IMR-90 (cell line): Measurements from ENCODE around the gene ZSCAN5A. TPM values are rescaled to one million over a fixed set of nuclear protein-coding genes. Genes with fewer than 3 reads are reported as not detected.

Experiments used
- ATAC-seq: fragments of 200-7000 bp; cut with Tn5 transposase; 2 replicates; pipeline ENCODE4 v1.9.1; 2020; ENCODE audit warnings: low read depth, mild to moderate bottlenecking, moderate library complexity
- BruUV-seq: library from RNA; stranded (reverse); fragments of 400-500 nt; replicated peaks from 2 replicates; lab custom pipeline; 2021; lab: Mats Ljungman, UMichigan
- CTCF ChIA-PET: fragments of 300-600 bp; formaldehyde crosslinking; extraction: SDS; loops from one replicate; lab custom pipeline; 2021; ENCODE audit warnings: antibody characterized with exemption; lab: Yijun Ruan, JAX
- POLR2A ChIA-PET: fragments of 300-600 bp; sonication (Branson Sonifier 250); formaldehyde crosslinking; loops from one replicate; lab custom pipeline; 2022; ENCODE audit warnings: antibody characterized with exemption; ENCODE audit not compliant: unreplicated experiment; lab: Charles Lee
- DNase-seq: peaks from one replicate; pipeline ENCODE4 v3.0.0; 2013
- H2AFZ ChIP-seq: replicated peaks from 2 replicates; pipeline ENCODE3; 2013; ENCODE audit warnings: low read length, mild to moderate bottlenecking; ENCODE audit not compliant: poor library complexity
- H2AK5ac ChIP-seq: 2 replicates; pipeline ENCODE4 v1.6.1; 2013; ENCODE audit warnings: low read depth, low read length, inconsistent platforms
- H2AK9ac ChIP-seq: replicated peaks from 2 replicates; pipeline ENCODE3; 2013; ENCODE audit warnings: mild to moderate bottlenecking, low read depth, low read length, moderate library complexity; ENCODE audit not compliant: poor library complexity
- H2BK120ac ChIP-seq: 2 replicates; pipeline ENCODE4 v1.6.1; 2013; ENCODE audit warnings: low read depth, low read length, inconsistent platforms
- H2BK15ac ChIP-seq: 3 replicates; pipeline ENCODE4 v1.6.1; 2013; ENCODE audit warnings: low read depth, low read length, inconsistent platforms
- H2BK20ac ChIP-seq: 2 replicates; pipeline ENCODE4 v1.6.1; 2013; ENCODE audit warnings: low read depth, mild to moderate bottlenecking, inconsistent platforms, low read length, moderate library complexity
- H2BK5ac ChIP-seq: 2 replicates; pipeline ENCODE4 v1.6.1; 2013; ENCODE audit warnings: mild to moderate bottlenecking, low read depth, low read length, inconsistent platforms; ENCODE audit not compliant: poor library complexity, severe bottlenecking
- H3K14ac ChIP-seq: replicated peaks from 2 replicates; pipeline ENCODE4 v1.6.1; 2013; ENCODE audit warnings: low read depth, low read length, inconsistent platforms
- H3K18ac ChIP-seq: 2 replicates; pipeline ENCODE4 v1.6.1; 2013; ENCODE audit warnings: low read depth, low read length, control low read depth
- H3K23ac ChIP-seq: 2 replicates; pipeline ENCODE4 v1.6.1; 2013; ENCODE audit warnings: low read depth, low read length, inconsistent platforms
- H3K27ac ChIP-seq: 2 replicates; pipeline ENCODE4 v1.5.1; 2013; ENCODE audit warnings: mild to moderate bottlenecking, control low read depth, low read length; ENCODE audit not compliant: insufficient read depth
- H3K27me3 ChIP-seq: 2 replicates; pipeline ENCODE4 v1.6.1; 2013; ENCODE audit warnings: low read length; ENCODE audit not compliant: control insufficient read depth, insufficient read depth
- H3K36me3 ChIP-seq: 2 replicates; pipeline ENCODE4 v1.6.1; 2013; ENCODE audit warnings: low read length, mixed read lengths; ENCODE audit not compliant: control insufficient read depth, insufficient read depth
- H3K4ac ChIP-seq: 2 replicates; pipeline ENCODE4 v1.6.1; 2013; ENCODE audit warnings: low read depth, low read length, inconsistent platforms
- H3K4me1 ChIP-seq: 2 replicates; pipeline ENCODE4 v1.6.1; 2013; ENCODE audit warnings: low read length, mixed read lengths; ENCODE audit not compliant: control insufficient read depth, insufficient read depth
- H3K4me2 ChIP-seq: 2 replicates; pipeline ENCODE4 v1.6.1; 2013; ENCODE audit warnings: low read depth, mild to moderate bottlenecking, control low read depth, low read length, moderate library complexity
- H3K4me3 ChIP-seq: 2 replicates; pipeline ENCODE4 v1.5.1; 2013; ENCODE audit warnings: low read depth, mild to moderate bottlenecking, control low read depth, low read length, moderate library complexity; ENCODE audit not compliant: insufficient read depth
- H3K56ac ChIP-seq: 2 replicates; pipeline ENCODE4 v1.6.1; 2013; ENCODE audit warnings: low read length, inconsistent platforms; ENCODE audit not compliant: insufficient read depth; ENCODE audit errors: extremely low read depth
- H3K79me1 ChIP-seq, 2 experiments: 2 replicates each; pipeline ENCODE4 v1.6.1; 2013; ENCODE audit warnings: low read length in 2 of 2, inconsistent platforms in 1 of 2, low read depth in 1 of 2
- H3K9ac ChIP-seq: 2 replicates; pipeline ENCODE4 v1.6.1; 2013; ENCODE audit warnings: low read depth, low read length, control low read depth
- H3K9me1 ChIP-seq: 2 replicates; pipeline ENCODE4 v1.6.1; 2013; ENCODE audit warnings: low read length, inconsistent platforms; ENCODE audit not compliant: insufficient read depth
- H3K9me3 ChIP-seq: 2 replicates; pipeline ENCODE4 v1.6.1; 2013; ENCODE audit warnings: low read length; ENCODE audit not compliant: control insufficient read depth, insufficient read depth
- H4K20me1 ChIP-seq: 2 replicates; pipeline ENCODE4 v1.6.1; 2013; ENCODE audit warnings: low read length, inconsistent platforms; ENCODE audit not compliant: insufficient read depth
- H4K5ac ChIP-seq: 2 replicates; pipeline ENCODE4 v1.6.1; 2013; ENCODE audit warnings: mild to moderate bottlenecking, low read depth, low read length, control low read depth
- H4K8ac ChIP-seq, 2 experiments: 2 replicates each; pipeline ENCODE4 v1.6.1; 2013; ENCODE audit warnings: low read depth in 2 of 2, low read length in 2 of 2, control low read depth in 1 of 2, inconsistent platforms in 1 of 2
- H4K91ac ChIP-seq: 2 replicates; pipeline ENCODE4 v1.6.1; 2013; ENCODE audit warnings: low read depth, low read length, inconsistent platforms; ENCODE audit not compliant: insufficient read depth
- BHLHE40 ChIP-seq: fragments of 150-350 bp; IDR thresholded peaks from 2 replicates; pipeline ENCODE4 v1.6.1; 2016; ENCODE audit warnings: mild to moderate bottlenecking, low read depth, low read length
- CEBPB ChIP-seq: IDR thresholded peaks from 2 replicates; pipeline ENCODE4 v1.6.1; 2012; ENCODE audit warnings: low read depth, low read length, improper control_type of control experiment
- CHD1 ChIP-seq: IDR thresholded peaks from 2 replicates; pipeline ENCODE4 v1.6.1; 2012; ENCODE audit warnings: low read depth, low read length, improper control_type of control experiment
- CTCF ChIP-seq: conservative IDR thresholded peaks from 2 replicates; pipeline ENCODE4 v1.5.1; 2012; ENCODE audit warnings: mild to moderate bottlenecking, low read depth, low read length, improper control_type of control experiment
- ELK1 ChIP-seq: fragments of 150-350 bp; IDR thresholded peaks from 2 replicates; pipeline ENCODE4 v1.6.1; 2016; ENCODE audit warnings: low read depth, mild to moderate bottlenecking, low read length, moderate library complexity, borderline replicate concordance
- FOS ChIP-seq: fragments of 150-350 bp; IDR thresholded peaks from 2 replicates; pipeline ENCODE4 v1.6.1; 2016; ENCODE audit warnings: low read depth, low read length
- MAFK ChIP-seq: IDR thresholded peaks from 2 replicates; pipeline ENCODE4 v1.6.1; 2012; ENCODE audit warnings: low read depth, low read length, improper control_type of control experiment
- MAZ ChIP-seq: IDR thresholded peaks from 2 replicates; pipeline ENCODE4 v1.6.1; 2012; ENCODE audit warnings: low read depth, mild to moderate bottlenecking, low read length, improper control_type of control experiment, moderate library complexity, borderline replicate concordance
- MXI1 ChIP-seq: IDR thresholded peaks from 2 replicates; pipeline ENCODE4 v1.6.1; 2012; ENCODE audit warnings: low read depth, mild to moderate bottlenecking, low read length, moderate library complexity, borderline replicate concordance
- NFE2L2 ChIP-seq: fragments of 150-350 bp; IDR thresholded peaks from 2 replicates; pipeline ENCODE4 v1.6.1; 2016; ENCODE audit warnings: low read depth, mild to moderate bottlenecking, low read length
- POLR2A ChIP-seq: IDR thresholded peaks from 2 replicates; pipeline ENCODE4 v1.6.1; 2012; ENCODE audit warnings: mild to moderate bottlenecking, low read depth, low read length
- RAD21 ChIP-seq: IDR thresholded peaks from 2 replicates; pipeline ENCODE4 v1.6.1; 2012; ENCODE audit warnings: low read length, improper control_type of control experiment
- RCOR1 ChIP-seq: IDR thresholded peaks from 2 replicates; pipeline ENCODE4 v1.6.1; 2012; ENCODE audit warnings: mild to moderate bottlenecking, low read length, improper control_type of control experiment; ENCODE audit not compliant: insufficient replicate concordance
- RFX5 ChIP-seq: IDR thresholded peaks from 2 replicates; pipeline ENCODE4 v1.8.0; 2012; ENCODE audit warnings: low read depth, mild to moderate bottlenecking, low read length, moderate library complexity
- SMC3 ChIP-seq: fragments of 150-350 bp; IDR thresholded peaks from 2 replicates; pipeline ENCODE4 v1.6.1; 2016; ENCODE audit warnings: low read depth, mild to moderate bottlenecking, antibody characterized with exemption, low read length, moderate library complexity
- USF2 ChIP-seq: fragments of 150-350 bp; IDR thresholded peaks from 2 replicates; pipeline ENCODE4 v1.6.1; 2017; ENCODE audit warnings: mild to moderate bottlenecking, antibody characterized with exemption, low read length, low read depth
- whole genome bisulfite sequencing, 2 experiments: methylation state at CpG; one replicate each; pipeline versions ENCODE4 v1.1.5 to v1.1.7; 2013; ENCODE audit warnings: missing lambda C conversion rate in 2 of 2; ENCODE audit not compliant: insufficient read length in 1 of 2; ENCODE audit errors: extremely low coverage in 2 of 2; 5-methylcytosine and 5-hydroxymethylcytosine counted together
- dilution Hi-C: fragments of 300-500 bp; cut with HindIII; formaldehyde crosslinking; loops from one replicate; pipeline ENCODE4 v1.14.3; 2018; ENCODE audit warnings: low sequenced_read_pairs; ENCODE audit not compliant: unreplicated experiment
- in situ Hi-C: fragments of 300-500 bp; cut with MboI; formaldehyde crosslinking; loops from 3 replicates; pipeline ENCODE4 v1.14.3; 2019; ENCODE audit warnings: low sequenced_read_pairs, inconsistent platforms, mixed read lengths
- intact Hi-C: fragments of 100-400 bp; cut with micrococcal nuclease; formaldehyde crosslinking; loops from 2 replicates; pipeline ENCODE4 v1.10.0; 2022
- polyA plus RNA-seq, 3 experiments: library from polyadenylated mRNA; depleted of rRNA; stranded (reverse); fragments of >200 nt; gene quantifications; 2 replicates each; pipeline ENCODE4 v1.2.3, GENCODE V29; 2012; ENCODE audit warnings: low replicate concordance in 1 of 3
- total RNA-seq: library from RNA; depleted of rRNA; stranded (reverse); fragments of >200 nt; gene quantifications from 2 replicates; pipeline ENCODE4 v1.2.3, GENCODE V29; 2012

Gene ZSCAN5A
- total and polyA plus RNA-seq, 2 of the 4 experiments (the other 2 are of a cell fraction): 4.3 to 5.0 TPM

- Histone ChIP-seq H3K9ac (no peak overlapping the region), H3K9me1 (no peaks in the 10 kb centered on the region), H3K14ac (no peak overlapping the region), H2AK5ac (no peak overlapping the region), H3K56ac (no peak overlapping the region), H2AFZ (no peak overlapping the region), H3K27me3 (no peaks in the 10 kb centered on the region), H3K23ac (no peak overlapping the region), H2BK120ac (no peak overlapping the region), H4K5ac (no peak overlapping the region), H2AK9ac (no peak overlapping the region), H3K4ac (no peak overlapping the region), H2BK5ac (no peak overlapping the region), H3K4me3 (no peak overlapping the region), H3K18ac (no peak overlapping the region), H3K4me1 (no peaks in the 10 kb centered on the region), H3K79me1 (no peaks in the 10 kb centered on the region), H4K8ac (no peak overlapping the region), H4K20me1 (no peaks in the 10 kb centered on the region), H3K27ac (no peak overlapping the region), H2BK20ac (no peak overlapping the region), H3K9me3 (no peaks in the 10 kb centered on the region), H3K36me3 (no peaks in the 10 kb centered on the region), H3K4me2 (no peak overlapping the region), H2BK15ac (no peak overlapping the region), H4K91ac (no peak overlapping the region)
- TF ChIP-seq RCOR1: no peak
- no peak for TF ChIP-seq BHLHE40
- TF ChIP-seq RFX5: no peak
- no peak for TF ChIP-seq RAD21
- no peak for TF ChIP-seq MAZ
- TF ChIP-seq CTCF: no peak
- no peak for TF ChIP-seq MXI1
- TF ChIP-seq FOS: no peak
- TF ChIP-seq CHD1: no peak
- TF ChIP-seq USF2: no peak
- no peak for TF ChIP-seq ELK1
- no peak for TF ChIP-seq MAFK
- no peak for TF ChIP-seq NFE2L2
- TF ChIP-seq CEBPB: no peak
- TF ChIP-seq SMC3: no peak
- TF ChIP-seq POLR2A: no peak
- WGBS, 2 experiments: no CpG with 5 or more reads among the region's 12 CpGs
- ChIA-PET POLR2A (no interaction called here), CTCF (interaction anchor here (1.1 kb wide), 1 partner anchor 52 kb away, joined by 5 read pairs; no protein-coding TSS in a partner anchor)
- dilution Hi-C loops: no loop called here
- ATAC-seq: no peak
- in situ Hi-C loops: loop anchor here (10.0 kb wide), 1 partner anchor 183 kb away; no protein-coding TSS in a partner anchor
- no peak for DNase-seq
- intact Hi-C loops: no loop called here
- no TSS peak for BruUV-seq
These were observed 56.4 kb downstream of the ZSCAN5A start for GRCh38 chr19:56258272-56258671.
